OCI-LY3 (cell line): ENCODE data around the gene HSPA1B.
"Not testable (repeated sequence)": the region's sequence is repeated elsewhere in the genome, so short reads cannot be mapped to it uniquely, and the experiment has no call there.

Experiments
- H2AFZ ChIP-seq: fragments of 200-600, 300-600 bp; shearing (Covaris generic); 2 replicates; pipeline ENCODE4 v1.6.0; 2014; ENCODE audit warnings: antibody characterized with exemption, low read depth, low read length
- H3K27ac ChIP-seq: fragments of 200-600, 300-600 bp; sonication (generic); 2 replicates; pipeline ENCODE4 v1.5.1; 2014; ENCODE audit warnings: mild to moderate bottlenecking, low read length, moderate library complexity, mixed read lengths
- H3K27me3 ChIP-seq: fragments of 200-600, 300-600 bp; sonication (generic); 2 replicates; pipeline ENCODE4 v1.6.1; 2014; ENCODE audit warnings: low read depth, low read length, mixed read lengths
- H3K36me3 ChIP-seq: fragments of 200-600, 300-600 bp; sonication (generic); replicated peaks from 2 replicates; pipeline ENCODE3; 2014; ENCODE audit warnings: low read depth, low read length, mixed read lengths
- H3K4me1 ChIP-seq: fragments of 300-600, 200-600 bp; sonication (generic); 2 replicates; pipeline ENCODE4 v1.6.1; 2014; ENCODE audit warnings: low read length, mixed read lengths
- H3K4me2 ChIP-seq: fragments of 200-600, 300-600 bp; sonication (generic); 2 replicates; pipeline ENCODE4 v1.6.1; 2014; ENCODE audit warnings: low read length, mixed read lengths
- H3K4me3 ChIP-seq: fragments of 300-600, 200-600 bp; sonication (generic); 2 replicates; pipeline ENCODE4 v1.5.1; 2014; ENCODE audit warnings: antibody characterized with exemption, mild to moderate bottlenecking, low read length, moderate library complexity
- H3K79me2 ChIP-seq: fragments of 300-600, 200-600 bp; shearing (Covaris generic); 2 replicates; pipeline ENCODE4 v1.6.1; 2014; ENCODE audit warnings: mild to moderate bottlenecking, low read length, mixed read lengths
- H3K9ac ChIP-seq: fragments of 300-600, 200-600 bp; shearing (Covaris generic); 2 replicates; pipeline ENCODE4 v1.6.0; 2014; ENCODE audit warnings: mild to moderate bottlenecking, low read length, moderate library complexity
- H3K9me3 ChIP-seq: fragments of 200-600, 300-600 bp; shearing (Covaris generic); 2 replicates; pipeline ENCODE4 v1.6.1; 2014; ENCODE audit warnings: low read length, mixed read lengths; ENCODE audit not compliant: insufficient read depth
- H4K20me1 ChIP-seq: fragments of 200-600, 300-600 bp; sonication (generic); 2 replicates; pipeline ENCODE4 v1.6.1; 2016; ENCODE audit warnings: low read length, mixed read lengths; ENCODE audit not compliant: insufficient read depth
- EZH2phosphoT487 ChIP-seq: fragments of 200-600 bp; shearing (Covaris generic); IDR thresholded peaks from 2 replicates; pipeline ENCODE4 v1.6.1; 2018; ENCODE audit warnings: antibody characterized with exemption, mixed run types, low read depth
- TF ChIP-seq, protein P1 (sequence below): fragments of 200-600, 300-600 bp; sonication (generic); IDR thresholded peaks from 2 replicates; pipeline ENCODE4 v1.5.1; 2014; ENCODE audit warnings: antibody characterized with exemption, low read length, low read depth

HSPA1B gene

DNA sequence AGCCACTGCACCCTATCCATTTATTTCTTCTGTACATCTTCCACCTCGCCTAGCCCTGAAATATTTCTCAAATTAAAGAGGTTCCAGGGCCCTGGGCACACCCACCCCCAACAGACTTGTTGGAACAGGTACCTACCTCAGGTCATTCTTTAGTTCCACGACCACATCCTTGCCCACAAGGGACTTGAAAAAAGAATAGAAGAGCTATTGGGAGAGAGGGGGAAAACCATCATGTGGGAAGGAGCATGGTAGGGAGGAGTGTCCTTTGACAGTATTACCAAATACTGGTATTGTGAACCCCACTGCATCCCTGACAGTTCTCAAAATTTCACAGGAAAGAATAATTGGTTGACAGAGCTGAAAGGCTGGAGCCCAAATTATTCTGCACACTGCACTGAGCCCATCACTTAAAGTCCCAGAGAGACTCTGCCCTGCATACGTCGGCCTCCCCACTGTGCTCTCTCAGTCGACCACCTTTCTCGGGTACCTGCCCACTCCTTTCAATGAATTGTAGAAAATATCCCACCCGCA is 21.5 kb upstream of the HSPA1B start:
- Histone ChIP-seq H3K79me2 (peaks cover 14% of the 10 kb centered on the region), H3K27ac (peak overlapping the region; percentile 74), H2AFZ (peak overlapping the region; percentile 84), H4K20me1 (no peaks in the 10 kb centered on the region), H3K9me3 (no peaks in the 10 kb centered on the region), H3K4me3 (peak overlapping the region; percentile 99), H3K4me2 (peak overlapping the region; percentile 88), H3K36me3 (no peaks in the 10 kb centered on the region), H3K9ac (peak overlapping the region; percentile 96), H3K4me1 (peaks cover 4% of the 10 kb centered on the region; the same call in 1 of the 2 replicates), H3K27me3 (no peaks in the 10 kb centered on the region)
- no peak for TF ChIP-seq EZH2phosphoT487
- TF ChIP-seq, protein P1, sequence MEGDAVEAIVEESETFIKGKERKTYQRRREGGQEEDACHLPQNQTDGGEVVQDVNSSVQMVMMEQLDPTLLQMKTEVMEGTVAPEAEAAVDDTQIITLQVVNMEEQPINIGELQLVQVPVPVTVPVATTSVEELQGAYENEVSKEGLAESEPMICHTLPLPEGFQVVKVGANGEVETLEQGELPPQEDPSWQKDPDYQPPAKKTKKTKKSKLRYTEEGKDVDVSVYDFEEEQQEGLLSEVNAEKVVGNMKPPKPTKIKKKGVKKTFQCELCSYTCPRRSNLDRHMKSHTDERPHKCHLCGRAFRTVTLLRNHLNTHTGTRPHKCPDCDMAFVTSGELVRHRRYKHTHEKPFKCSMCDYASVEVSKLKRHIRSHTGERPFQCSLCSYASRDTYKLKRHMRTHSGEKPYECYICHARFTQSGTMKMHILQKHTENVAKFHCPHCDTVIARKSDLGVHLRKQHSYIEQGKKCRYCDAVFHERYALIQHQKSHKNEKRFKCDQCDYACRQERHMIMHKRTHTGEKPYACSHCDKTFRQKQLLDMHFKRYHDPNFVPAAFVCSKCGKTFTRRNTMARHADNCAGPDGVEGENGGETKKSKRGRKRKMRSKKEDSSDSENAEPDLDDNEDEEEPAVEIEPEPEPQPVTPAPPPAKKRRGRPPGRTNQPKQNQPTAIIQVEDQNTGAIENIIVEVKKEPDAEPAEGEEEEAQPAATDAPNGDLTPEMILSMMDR, result no peak

DNA sequence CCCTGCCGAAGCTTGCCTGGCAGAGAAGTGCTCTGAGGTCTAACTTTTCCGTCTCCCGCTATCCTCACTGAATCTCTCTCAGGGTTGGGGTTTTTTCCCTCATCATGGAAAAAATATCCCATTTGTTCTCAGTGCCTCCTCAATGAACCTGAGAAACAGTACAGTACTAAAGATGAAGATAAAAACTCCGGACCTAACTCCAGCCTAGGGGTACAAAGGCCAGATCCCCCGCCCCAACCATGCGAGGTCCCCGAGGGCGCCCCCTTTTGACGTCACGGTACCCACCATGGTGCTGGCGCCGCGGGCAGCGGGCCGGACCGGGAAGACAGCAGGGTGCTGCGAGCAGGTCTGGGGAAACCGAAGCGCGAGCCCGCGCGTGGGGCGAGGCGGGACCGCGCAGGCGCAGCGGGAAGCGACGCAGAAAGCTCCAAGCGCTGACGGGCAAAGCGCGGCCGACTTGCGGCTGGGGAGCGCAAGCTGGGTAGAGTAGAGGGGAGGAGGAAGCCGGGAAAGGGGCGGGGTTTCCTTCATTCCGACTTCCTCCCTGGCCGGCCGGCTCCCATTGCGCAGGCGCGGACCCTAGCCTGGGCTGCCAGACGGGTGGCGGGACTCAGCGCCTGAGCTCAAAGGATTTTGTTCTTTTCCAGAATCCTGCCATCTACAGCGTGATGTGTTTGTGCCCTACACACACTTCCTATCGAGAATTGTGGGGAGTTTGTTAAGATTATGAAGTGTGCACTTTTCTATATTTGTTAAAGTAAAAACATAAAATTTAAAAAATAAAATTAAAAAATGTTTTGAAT is 20.9 kb upstream of the HSPA1B start, which contains the start of gene LSM2:
Gene LSM2 (minus strand): TSS at position 497 of the 803 bp plus-strand sequence. CDS start 209 bp downstream, at position 288.
- Histone ChIP-seq H3K9me3 (no peaks in the 10 kb centered on the region), H2AFZ (peak within 1 kb of the TSS; percentile 84), H3K27ac (peak within 1 kb of the TSS; percentile 74), H3K4me1 (peaks cover 4% of the 10 kb centered on the region; the same call in 1 of the 2 replicates), H3K4me3 (peak within 1 kb of the TSS; percentile 99), H4K20me1 (no peaks in the 10 kb centered on the region), H3K9ac (peak within 1 kb of the TSS; percentile 96), H3K27me3 (no peaks in the 10 kb centered on the region), H3K4me2 (peak within 1 kb of the TSS; percentile 88), H3K36me3 (no peaks in the 10 kb centered on the region), H3K79me2 (peaks cover 14% of the 10 kb centered on the region)
- no peak for TF ChIP-seq EZH2phosphoT487
- TF ChIP-seq, protein P1, result peak; percentile 39

DNA sequence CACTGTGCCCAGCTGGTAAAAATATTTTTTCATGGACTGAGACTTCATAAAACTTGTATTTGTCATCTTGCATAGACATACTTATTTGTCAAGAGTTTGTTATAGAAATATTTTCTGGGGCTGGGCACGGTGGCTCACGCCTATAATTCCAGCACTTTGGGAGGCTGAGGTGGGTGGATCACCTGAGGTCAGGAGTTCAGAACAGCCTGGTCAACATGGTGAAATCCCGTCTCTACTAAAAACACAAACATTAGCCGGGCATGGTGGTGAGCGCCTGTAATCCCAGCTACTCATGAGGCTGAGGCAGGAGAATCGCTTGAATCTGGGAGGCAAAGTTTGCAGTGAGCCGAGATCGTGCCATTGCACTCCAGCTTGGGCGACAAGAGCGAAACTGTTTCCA is 18.9 kb upstream of the HSPA1B start:
- not testable (repeated sequence) for H3K36me3 ChIP-seq, H3K27ac ChIP-seq, H3K9ac ChIP-seq, H2AFZ ChIP-seq, H3K9me3 ChIP-seq, H4K20me1 ChIP-seq, H3K27me3 ChIP-seq, H3K4me3 ChIP-seq, H3K4me2 ChIP-seq
- Histone ChIP-seq H3K4me1 (peaks cover 16% of the 10 kb centered on the region), H3K79me2 (peaks cover 14% of the 10 kb centered on the region)

DNA sequence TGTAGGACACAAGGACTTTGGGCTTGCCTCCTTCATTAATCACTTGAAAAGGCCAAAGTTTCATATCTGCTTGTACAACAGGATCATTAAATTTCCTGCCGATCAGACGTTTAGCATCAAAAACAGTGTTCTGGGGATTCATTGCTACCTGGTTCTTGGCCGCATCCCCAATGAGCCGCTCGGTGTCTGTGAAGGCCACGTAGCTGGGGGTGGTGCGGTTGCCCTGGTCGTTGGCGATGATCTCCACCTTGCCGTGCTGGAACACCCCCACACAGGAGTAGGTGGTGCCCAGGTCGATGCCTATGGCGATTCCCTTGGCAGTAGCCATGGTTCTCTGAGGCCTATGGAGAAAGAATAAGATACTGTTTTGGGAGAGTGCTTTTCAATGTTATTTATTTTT is 15.9 kb upstream of the HSPA1B start:
- H3K9ac ChIP-seq, result no peak overlapping the region
- no peak for TF ChIP-seq EZH2phosphoT487
- TF ChIP-seq, protein P1, result no peak
- H3K4me2 ChIP-seq, result no peak overlapping the region
- peaks cover under 1% of the 10 kb centered on the region; the same call in 1 of the 2 replicates for H3K79me2 ChIP-seq
- H3K27ac ChIP-seq, result no peak overlapping the region
- H4K20me1 ChIP-seq, result no peaks in the 10 kb centered on the region
- H3K4me1 ChIP-seq, result peaks cover 16% of the 10 kb centered on the region
- H2AFZ ChIP-seq, result no peak overlapping the region
- H3K4me3 ChIP-seq, result no peak overlapping the region
- no peaks in the 10 kb centered on the region for H3K9me3 ChIP-seq
- H3K36me3 ChIP-seq, result no peaks in the 10 kb centered on the region
- H3K27me3 ChIP-seq, result no peaks in the 10 kb centered on the region
